ENCODE data around the gene KAZN.

KAZN gene

GRCh38 chr1:14907416-14907815 is 308.9 kb downstream of the KAZN start:
- TF ChIP-seq CTCF (IDR thresholded peaks at IDR 0.05; ENCODE audit: low read length, missing control alignments): no peak
- DNase-seq (ENCODE audit: low read depth): no peak
- no peak overlapping the region for H3K4me3 ChIP-seq (replicated peaks; ENCODE audit: low read depth, low read length)

- no peak for DNase-seq (ENCODE audit: low read depth)
- no peak for TF ChIP-seq CTCF (IDR thresholded peaks at IDR 0.05; ENCODE audit: low read length, missing control alignments)
- no peak overlapping the region for H3K4me3 ChIP-seq (replicated peaks; ENCODE audit: low read depth, low read length)
These were observed 310.8 kb downstream of the KAZN start for GRCh38 chr1:14909273-14909672.

- H3K4me3 ChIP-seq (replicated peaks; ENCODE audit: low read depth, low read length): no peak overlapping the region
- no peak for TF ChIP-seq CTCF (IDR thresholded peaks at IDR 0.05; ENCODE audit: low read length, missing control alignments)
- no peak for DNase-seq (ENCODE audit: low read depth)
These were observed 311.5 kb downstream of the KAZN start for GRCh38 chr1:14909920-14910460.

DNA sequence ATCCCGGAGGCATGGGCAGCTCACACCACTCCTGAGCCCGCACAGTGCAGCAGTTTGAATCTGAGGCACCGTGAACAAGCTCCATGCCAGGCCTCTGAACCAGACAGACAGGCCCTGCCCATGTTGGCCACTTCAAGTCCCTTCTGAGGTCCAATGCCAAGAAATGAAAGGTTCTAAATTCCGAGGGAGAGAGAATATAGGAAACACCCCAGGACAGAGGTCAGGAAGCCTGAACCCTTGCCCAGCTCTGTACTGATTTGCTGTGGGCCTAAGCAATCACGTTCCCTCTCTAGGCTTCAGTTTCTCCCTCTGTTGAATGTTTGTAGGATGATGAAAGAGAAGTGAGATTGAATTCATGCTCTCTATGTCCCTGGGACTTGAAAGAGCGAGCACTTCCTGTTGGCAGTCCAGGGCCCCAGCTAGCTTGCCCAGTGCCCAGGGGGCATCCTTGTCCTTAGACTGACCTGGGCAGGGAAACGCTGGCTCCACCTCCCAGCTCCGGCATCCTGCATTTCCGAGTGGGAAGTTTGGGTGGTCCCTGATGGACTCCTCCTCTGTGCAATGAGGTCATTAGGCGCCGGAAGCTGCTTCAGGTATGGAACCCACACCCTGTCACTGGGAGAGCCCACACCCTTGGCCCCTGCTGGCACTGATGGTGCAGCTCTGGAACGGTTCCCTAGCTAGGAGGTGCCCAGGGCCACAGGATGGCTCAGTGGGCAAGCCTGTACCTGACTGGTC is 312.7 kb downstream of the KAZN start:
- no peak for DNase-seq (ENCODE audit: low read depth)
- no peak overlapping the region for H3K4me3 ChIP-seq (replicated peaks; ENCODE audit: low read depth, low read length)
- TF ChIP-seq CTCF (IDR thresholded peaks at IDR 0.05; ENCODE audit: low read length, missing control alignments): no peak

DNA sequence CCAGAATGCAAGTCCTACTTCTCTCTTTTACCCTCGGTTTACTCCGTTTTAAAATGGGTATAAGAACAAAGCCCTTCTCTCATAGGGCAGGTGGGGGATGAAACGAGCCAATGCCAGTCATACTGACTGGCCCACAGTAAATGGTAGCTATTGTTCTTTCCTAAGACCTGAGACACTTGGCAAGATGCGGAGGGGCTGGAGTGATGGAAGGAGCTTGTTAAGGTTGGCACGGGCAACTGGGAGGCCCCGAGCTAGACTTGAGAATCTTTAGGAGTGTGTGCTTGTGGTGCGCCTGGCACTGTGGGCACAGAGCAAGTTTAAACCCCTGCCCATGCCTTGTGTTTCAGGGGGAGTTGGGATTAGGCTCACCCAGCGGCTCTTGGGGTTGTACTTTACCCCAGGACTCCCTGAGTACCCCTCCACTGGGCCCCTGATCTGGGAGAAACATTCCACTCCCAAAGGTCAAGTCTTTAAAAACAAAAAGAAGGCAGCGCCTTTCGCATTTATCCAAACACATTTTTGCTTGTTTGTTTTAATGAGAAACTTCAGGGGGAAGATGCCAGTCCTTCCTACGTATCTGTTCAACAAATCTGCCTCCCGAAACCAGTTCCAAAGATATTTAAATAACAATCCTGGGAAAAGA is 314.5 kb downstream of the KAZN start:
- TF ChIP-seq CTCF (IDR thresholded peaks at IDR 0.05; ENCODE audit: low read length, missing control alignments): no peak
- no peak for DNase-seq (ENCODE audit: low read depth)
- H3K4me3 ChIP-seq (replicated peaks; ENCODE audit: low read depth, low read length): no peak overlapping the region

DNA sequence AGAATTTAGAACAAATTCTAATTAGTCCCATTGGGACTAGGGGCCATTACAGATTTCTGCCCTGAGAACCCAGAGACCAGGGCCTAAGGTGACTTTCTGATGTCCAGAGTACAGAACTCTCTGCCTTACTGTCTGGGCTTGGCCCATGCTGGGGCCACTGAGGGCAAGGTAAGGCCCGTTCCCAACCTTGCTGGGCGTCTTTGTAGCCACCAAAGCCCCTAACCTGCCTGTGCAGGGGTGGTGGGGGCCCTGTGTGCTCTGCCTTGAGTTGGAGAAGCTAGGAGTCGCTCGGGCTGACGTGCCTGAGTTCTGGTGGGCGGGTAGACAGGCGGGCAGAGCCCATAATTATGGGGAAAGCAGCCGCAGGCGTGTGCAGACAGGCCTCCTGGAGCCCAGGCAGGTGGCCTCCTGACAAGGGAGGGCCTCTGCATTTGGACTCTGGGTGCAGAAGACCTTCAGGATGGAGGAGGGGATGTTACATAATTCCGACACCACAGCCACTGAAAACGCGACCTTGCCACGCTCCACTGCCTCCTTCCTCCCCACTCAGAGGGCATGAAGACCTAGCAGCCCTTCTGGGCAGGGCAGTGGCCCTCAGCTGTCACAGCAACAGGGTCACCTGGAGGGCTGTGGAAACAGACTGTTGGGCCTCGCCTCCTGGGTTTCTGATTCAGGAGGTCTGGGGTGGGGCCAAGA is 315.1 kb downstream of the KAZN start:
- H3K4me3 ChIP-seq (replicated peaks; ENCODE audit: low read depth, low read length): no peak overlapping the region
- no peak for TF ChIP-seq CTCF (IDR thresholded peaks at IDR 0.05; ENCODE audit: low read length, missing control alignments)
- no peak for DNase-seq (ENCODE audit: low read depth)

Measured in fibroblast of pulmonary artery (primary cell).